Measurements from ENCODE around the gene SHKBP1.

The SHKBP1 gene

DNA sequence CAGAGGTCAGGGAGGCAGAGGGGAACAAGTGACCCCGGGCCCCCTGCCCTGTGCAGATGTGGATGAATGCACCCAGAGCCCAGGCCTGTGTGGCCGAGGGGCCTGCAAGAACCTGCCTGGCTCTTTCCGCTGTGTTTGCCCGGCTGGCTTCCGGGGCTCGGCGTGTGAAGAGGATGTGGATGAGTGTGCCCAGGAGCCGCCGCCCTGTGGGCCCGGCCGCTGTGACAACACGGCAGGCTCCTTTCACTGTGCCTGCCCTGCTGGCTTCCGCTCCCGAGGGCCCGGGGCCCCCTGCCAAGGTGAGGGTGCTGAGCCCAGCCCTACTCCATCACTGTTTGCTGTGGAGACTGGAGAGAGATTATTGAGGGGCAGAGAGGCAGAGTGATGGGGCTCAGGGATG is 34.4 kb downstream of the SHKBP1 start:
- no peak for TF ChIP-seq CTCF (IDR thresholded peaks at IDR 0.05; ENCODE audit: extremely low read depth, missing control alignments)
- DNase-seq (ENCODE audit: low spot score): no peak

DNA sequence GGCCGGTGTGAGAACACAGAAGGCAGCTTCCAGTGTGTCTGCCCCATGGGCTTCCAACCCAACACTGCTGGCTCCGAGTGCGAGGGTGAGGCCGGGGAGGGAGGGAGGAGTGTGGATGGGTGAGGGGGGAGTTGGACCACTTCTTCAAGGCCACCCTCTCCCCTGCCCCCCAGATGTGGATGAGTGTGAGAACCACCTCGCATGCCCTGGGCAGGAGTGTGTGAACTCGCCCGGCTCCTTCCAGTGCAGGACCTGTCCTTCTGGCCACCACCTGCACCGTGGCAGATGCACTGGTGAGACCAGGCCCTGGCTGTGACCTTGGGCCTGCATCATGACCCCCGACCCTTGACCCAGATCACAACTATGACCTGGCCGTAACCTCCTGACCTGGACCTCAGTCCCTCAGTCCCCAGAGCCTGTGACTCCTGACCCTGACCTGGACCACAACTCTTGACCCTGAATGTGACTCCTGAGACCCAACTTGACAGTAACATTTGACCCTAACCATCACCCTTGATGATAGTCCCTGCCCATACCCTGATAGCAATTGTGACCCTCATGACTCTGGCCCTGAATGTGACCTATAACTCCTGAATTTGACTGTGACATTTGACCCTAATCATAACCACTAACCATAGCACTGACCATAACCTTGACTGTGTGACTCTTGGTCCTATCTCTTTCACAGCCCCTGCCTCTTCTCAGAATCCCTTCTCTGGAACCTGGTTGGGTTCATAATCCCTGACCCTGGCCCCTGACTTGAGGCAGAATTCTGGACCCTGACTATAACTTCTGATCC is 35.4 kb downstream of the SHKBP1 start:
- no peak for DNase-seq (ENCODE audit: low spot score)
- no peak for TF ChIP-seq CTCF (IDR thresholded peaks at IDR 0.05; ENCODE audit: extremely low read depth, missing control alignments)

GRCh38 chr19:40612831-40613689 is 36.4 kb downstream of the SHKBP1 start:
- DNase-seq (ENCODE audit: low spot score): peak; percentile 88
- TF ChIP-seq CTCF (IDR thresholded peaks at IDR 0.05; ENCODE audit: extremely low read depth, missing control alignments): no peak

- TF ChIP-seq CTCF (IDR thresholded peaks at IDR 0.05; ENCODE audit: extremely low read depth, missing control alignments): no peak
- DNase-seq (ENCODE audit: low spot score): peak; percentile 93
These were observed 37.3 kb downstream of the SHKBP1 start for GRCh38 chr19:40613690-40614621.

- peak; percentile 84 for DNase-seq (ENCODE audit: low spot score)
- no peak for TF ChIP-seq CTCF (IDR thresholded peaks at IDR 0.05; ENCODE audit: extremely low read depth, missing control alignments)
These were observed 38.1 kb downstream of the SHKBP1 start for GRCh38 chr19:40614622-40615411.

DNA sequence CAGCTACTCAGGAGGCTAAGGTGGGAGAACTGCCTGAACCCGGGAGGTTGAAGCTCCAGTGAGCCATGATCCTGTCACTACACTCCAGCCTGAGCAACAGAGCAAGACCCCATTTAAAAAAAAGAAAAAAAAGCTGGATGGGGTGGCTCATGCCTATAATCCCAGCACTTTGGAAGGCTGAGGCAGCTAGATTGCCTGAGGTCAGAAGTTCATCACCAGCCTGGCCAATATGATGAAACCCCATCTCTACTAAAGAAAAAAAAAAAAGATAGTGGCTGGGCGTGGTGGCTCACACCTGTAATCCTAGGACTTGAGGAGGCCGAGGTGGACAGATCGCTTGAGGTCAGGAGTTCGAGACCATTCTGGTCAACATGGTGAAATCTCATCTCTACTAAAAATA is 39.5 kb downstream of the SHKBP1 start:
- DNase-seq (ENCODE audit: low spot score): no peak
- TF ChIP-seq CTCF (IDR thresholded peaks at IDR 0.05; ENCODE audit: extremely low read depth, missing control alignments): no peak

Measured in GM20000 (cell line).